D721Med (cell line): ENCODE results near the gene INTS3.
A peak's percentile ranks its signal among the peaks of the same experiment; 100 is the strongest.

ENCODE experiments used
- DNase-seq: peaks from one replicate; pipeline ENCODE4 v3.0.0; 2011; ENCODE audit warnings: low spot score; ENCODE audit not compliant: insufficient read length
- FAIRE-seq: peaks from 2 replicates; lab custom pipeline; 2011; peaks lifted over from hg19 to GRCh38; lab: Jason Lieb, UNC
- CTCF ChIP-seq: IDR thresholded peaks from 2 replicates; pipeline ENCODE4 v1.5.1; 2012; ENCODE audit warnings: mild to moderate bottlenecking, control low read depth; ENCODE audit not compliant: insufficient read depth; ENCODE audit errors: missing control alignments

INTS3 gene

DNA sequence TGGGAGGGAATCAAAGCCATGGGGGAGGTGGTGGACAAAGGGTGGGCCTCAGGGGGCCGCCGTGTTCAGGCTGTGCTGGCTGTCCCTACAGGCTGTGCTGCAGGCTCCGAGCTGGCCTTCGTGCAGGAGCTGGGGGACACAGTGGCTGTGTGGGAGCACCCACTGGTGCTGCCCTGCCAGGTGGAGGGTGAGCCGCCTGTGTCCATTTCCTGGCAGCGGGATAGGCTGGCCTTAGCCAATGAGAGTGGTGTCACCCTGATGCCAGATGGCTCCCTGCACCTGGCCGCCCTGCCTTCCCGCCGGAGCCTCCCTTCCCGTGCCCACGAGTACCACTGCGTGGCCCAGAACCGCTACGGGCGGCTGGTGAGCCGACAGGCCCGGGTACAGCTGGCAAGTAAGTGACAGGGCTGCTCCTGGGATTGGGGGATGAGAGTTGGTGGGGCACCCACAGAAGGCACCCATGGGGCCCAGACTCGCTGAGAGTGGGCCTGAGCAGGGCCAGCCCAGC, 67.5 kb downstream of the INTS3 start:
- FAIRE-seq (no peak), DNase-seq (no peak)
- no peak for TF ChIP-seq CTCF

- FAIRE-seq (no peak), DNase-seq (no peak)
- TF ChIP-seq CTCF, result no peak
These were observed 68.3 kb downstream of the INTS3 start for GRCh38 chr1:153795934-153796785.

- peak; percentile 95 for TF ChIP-seq CTCF
- DNase-seq (peak; percentile 98), FAIRE-seq (peak; percentile 16)
These were observed 69.2 kb downstream of the INTS3 start for GRCh38 chr1:153796786-153797659.

GRCh38 chr1:153798468-153798780, 70.6 kb downstream of the INTS3 start:
- FAIRE-seq (no peak), DNase-seq (no peak)
- no peak for TF ChIP-seq CTCF

DNA sequence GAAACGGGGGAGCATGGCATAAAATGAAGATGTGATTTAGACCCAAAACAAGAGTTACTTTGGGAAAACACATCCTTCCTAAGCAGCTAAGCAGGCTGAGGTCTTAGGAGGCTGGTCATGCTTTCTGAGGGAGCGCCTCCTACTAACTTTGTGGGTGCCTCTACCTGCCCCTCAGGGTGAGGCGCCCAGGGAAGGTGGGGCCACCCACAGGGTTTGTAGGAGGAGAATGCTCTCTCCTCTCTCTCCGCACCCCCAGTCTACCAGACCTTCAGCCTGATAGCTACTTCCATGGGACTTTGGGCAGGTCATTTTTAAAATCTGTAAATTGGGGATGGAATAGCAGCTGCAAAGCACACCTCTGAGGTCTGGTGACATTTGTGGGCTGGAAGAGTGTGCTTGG, 71.2 kb downstream of the INTS3 start:
- no peak for TF ChIP-seq CTCF
- DNase-seq (no peak), FAIRE-seq (no peak)

GRCh38 chr1:153799566-153800465, 72.0 kb downstream of the INTS3 start:
- no peak for TF ChIP-seq CTCF
- no peak for FAIRE-seq
- no peak for DNase-seq
